GM18511 (cell line): ENCODE measurements around the gene RAB4A.

Source experiments
- ATAC-seq: cut with Tn5 transposase; IDR thresholded peaks from one replicate; pipeline ENCODE4 v1.9.1; 2021; ENCODE audit warnings: mild to moderate bottlenecking, moderate library complexity; ENCODE audit not compliant: unreplicated experiment

Gene RAB4A

GRCh38 chr1:229270547-229271447 lies at the start of gene RAB4A:
Gene RAB4A (plus strand): TSS chr1:229271111. CDS start chr1:229271340, 229 bp downstream.
- peak; percentile 88 for ATAC-seq

GRCh38 chr1:229222081-229222480 lies 48.8 kb upstream of the RAB4A start:
- ATAC-seq = no peak

- ATAC-seq = no peak
These were observed 47.4 kb upstream of the RAB4A start for GRCh38 chr1:229223498-229223897.

- ATAC-seq = no peak
These were observed 46.6 kb upstream of the RAB4A start for GRCh38 chr1:229224308-229224707.

GRCh38 chr1:229225331-229225782 lies 45.6 kb upstream of the RAB4A start:
- ATAC-seq = no peak

GRCh38 chr1:229226796-229227195 lies 44.1 kb upstream of the RAB4A start:
- no peak for ATAC-seq

GRCh38 chr1:229227298-229227919 lies 43.5 kb upstream of the RAB4A start:
- peak; percentile 43 for ATAC-seq

- ATAC-seq = no peak
These were observed 42.4 kb upstream of the RAB4A start for GRCh38 chr1:229228522-229228921.

GRCh38 chr1:229229137-229229720 lies 41.7 kb upstream of the RAB4A start:
- ATAC-seq = no peak

GRCh38 chr1:229229721-229230139 lies 41.2 kb upstream of the RAB4A start:
- ATAC-seq = no peak

- peak; percentile 76 for ATAC-seq
These were observed 40.6 kb upstream of the RAB4A start for GRCh38 chr1:229230140-229230892.

GRCh38 chr1:229230893-229231753 lies 39.8 kb upstream of the RAB4A start:
- no peak for ATAC-seq

GRCh38 chr1:229231754-229232119 lies 39.2 kb upstream of the RAB4A start:
- no peak for ATAC-seq

- no peak for ATAC-seq
These were observed 35.9 kb upstream of the RAB4A start for GRCh38 chr1:229234870-229235472.

- no peak for ATAC-seq
These were observed 33.6 kb upstream of the RAB4A start for GRCh38 chr1:229237320-229237719.

- no peak for ATAC-seq
These were observed 32.7 kb upstream of the RAB4A start for GRCh38 chr1:229238231-229238630.

- no peak for ATAC-seq
These were observed 32.1 kb upstream of the RAB4A start for GRCh38 chr1:229238674-229239415.

- no peak for ATAC-seq
These were observed 30.4 kb upstream of the RAB4A start for GRCh38 chr1:229240532-229240931.

GRCh38 chr1:229241390-229241789 lies 29.5 kb upstream of the RAB4A start:
- no peak for ATAC-seq
